ENCODE measurements around the gene PDRG1. TPM values are rescaled to one million over a fixed set of nuclear protein-coding genes. Genes with fewer than 3 reads are reported as not detected.

Gene PDRG1
- total and polyA plus RNA-seq, 2 donors (not counting 3 experiments of a cell fraction or from before 2014, with no cell fraction given): 14.6 to 17.0 TPM

DNA sequence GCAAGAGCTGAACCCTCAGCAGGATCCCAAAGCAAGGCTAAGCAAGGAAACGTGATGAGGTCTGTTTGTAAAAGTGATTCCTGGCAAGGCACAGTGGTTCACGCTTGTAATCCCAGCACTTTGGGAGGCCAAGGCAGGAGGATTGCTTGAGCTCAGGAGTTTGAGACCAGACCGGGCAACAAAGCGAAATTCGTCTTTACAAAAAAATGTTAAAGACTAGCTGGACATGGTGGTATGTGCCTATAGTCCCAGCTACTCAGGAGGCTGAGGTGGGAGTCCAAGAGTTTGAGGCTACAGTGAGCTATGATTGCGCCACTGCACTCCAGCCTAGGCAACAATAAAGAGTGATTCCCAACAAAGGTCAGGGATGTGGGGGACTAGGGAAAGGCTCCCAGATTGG, 12.0 kb upstream of the PDRG1 start:
- Histone ChIP-seq H3K27ac (ENCODE audit: insufficient read depth, low read depth, low read length) (no peak overlapping the region), H3K9ac (replicated peaks; ENCODE audit: extremely low read depth, insufficient read depth, low read length) (no peak overlapping the region), H4K20me1 (replicated peaks; ENCODE audit: control insufficient read depth, extremely low read depth, insufficient read depth, low read length) (no peaks in the 10 kb centered on the region), H3K79me2 (ENCODE audit: control insufficient read depth, insufficient read depth, low read length) (no peaks in the 10 kb centered on the region), H3K4me2 (ENCODE audit: insufficient read depth, low read length) (no peak overlapping the region), H3K4me1 (ENCODE audit: control insufficient read depth, extremely low read depth, insufficient read depth, low read length) (no peaks in the 10 kb centered on the region), H3K27me3 (ENCODE audit: control insufficient read depth in 2 of 2, insufficient read depth in 2 of 2, low read length in 2 of 2) (peaks cover 24 to 27% of the 10 kb centered on the region in 2 experiments), H3K4me3 (replicated peaks in 1 of 3; ENCODE audit: insufficient read depth in 1 of 3, low read depth in 1 of 3, low read length in 3 of 3) (no peak overlapping the region), H3K9me3 (replicated peaks; ENCODE audit: control insufficient read depth, insufficient read depth, low read length) (no peaks in the 10 kb centered on the region), H3K9me1 (replicated peaks; ENCODE audit: control insufficient read depth, extremely low read depth, insufficient read depth, low read length) (no peaks in the 10 kb centered on the region), H3K36me3 (ENCODE audit: control insufficient read depth in 2 of 2, extremely low read depth in 1 of 2, insufficient read depth in 2 of 2, low read length in 2 of 2) (no peaks in the 10 kb centered on the region), H2AFZ (ENCODE audit: low read depth, low read length) (no peak overlapping the region)
- CTCF ChIA-PET: interaction anchor here (3.7 kb wide), 1 partner anchor 12 kb away, joined by 24 read pairs; the partner anchor contains the start of gene PDRG1
- no peak for DNase-seq (ENCODE audit: low read depth, low spot score)
- TF ChIP-seq POLR2AphosphoS5 (IDR thresholded peaks at IDR 0.05; ENCODE audit: insufficient read depth, low read depth, low read length): no peak
- no peak for TF ChIP-seq EZH2 (IDR thresholded peaks at IDR 0.05; ENCODE audit: borderline replicate concordance, low read depth, low read length, severe bottlenecking)
- TF ChIP-seq, protein P1, sequence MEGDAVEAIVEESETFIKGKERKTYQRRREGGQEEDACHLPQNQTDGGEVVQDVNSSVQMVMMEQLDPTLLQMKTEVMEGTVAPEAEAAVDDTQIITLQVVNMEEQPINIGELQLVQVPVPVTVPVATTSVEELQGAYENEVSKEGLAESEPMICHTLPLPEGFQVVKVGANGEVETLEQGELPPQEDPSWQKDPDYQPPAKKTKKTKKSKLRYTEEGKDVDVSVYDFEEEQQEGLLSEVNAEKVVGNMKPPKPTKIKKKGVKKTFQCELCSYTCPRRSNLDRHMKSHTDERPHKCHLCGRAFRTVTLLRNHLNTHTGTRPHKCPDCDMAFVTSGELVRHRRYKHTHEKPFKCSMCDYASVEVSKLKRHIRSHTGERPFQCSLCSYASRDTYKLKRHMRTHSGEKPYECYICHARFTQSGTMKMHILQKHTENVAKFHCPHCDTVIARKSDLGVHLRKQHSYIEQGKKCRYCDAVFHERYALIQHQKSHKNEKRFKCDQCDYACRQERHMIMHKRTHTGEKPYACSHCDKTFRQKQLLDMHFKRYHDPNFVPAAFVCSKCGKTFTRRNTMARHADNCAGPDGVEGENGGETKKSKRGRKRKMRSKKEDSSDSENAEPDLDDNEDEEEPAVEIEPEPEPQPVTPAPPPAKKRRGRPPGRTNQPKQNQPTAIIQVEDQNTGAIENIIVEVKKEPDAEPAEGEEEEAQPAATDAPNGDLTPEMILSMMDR (IDR thresholded peaks at IDR 0.05; ENCODE audit: extremely low read depth in 1 of 2, insufficient read depth in 1 of 2, low read depth in 1 of 2, low read length in 2 of 2): no peak
- TF ChIP-seq GATA2 (IDR thresholded peaks at IDR 0.05; ENCODE audit: insufficient read depth, insufficient read length, low read depth, low read length): no peak
- no peak for TF ChIP-seq MYC (IDR thresholded peaks at IDR 0.05; ENCODE audit: low read depth, low read length)
- no peak for TF ChIP-seq JUN (IDR thresholded peaks at IDR 0.05; ENCODE audit: borderline replicate concordance, insufficient read depth, insufficient read length, low read depth)
- no peak for TF ChIP-seq MAX (IDR thresholded peaks at IDR 0.05; ENCODE audit: insufficient read depth, insufficient read length)
- TF ChIP-seq FOS (IDR thresholded peaks at IDR 0.05; ENCODE audit: borderline replicate concordance, insufficient read depth, low read length): no peak
- dilution Hi-C loops (cut with MboI; ENCODE audit: extremely low pct_ligation_motif_present, low sequenced_read_pairs): no loop called here
- POLR2A ChIA-PET: no interaction called here
- FAIRE-seq: no peak
- intact Hi-C loops (cut with micrococcal nuclease): no loop called here
- BruUV-seq (replicated peaks): no TSS peak
